Measurements from ENCODE around the gene TMEM54. TPM values are rescaled to one million over a fixed set of nuclear protein-coding genes. Genes with fewer than 3 reads are reported as not detected.

The TMEM54 gene
- total and polyA plus RNA-seq, 4 donors = 0.92 to 10.9 (median 2.6) TPM

GRCh38 chr1:32946413-32946812 lies 45.2 kb upstream of the TMEM54 start:
- H3K36me3 ChIP-seq (ENCODE audit: control insufficient read depth in 4 of 4, insufficient read depth in 3 of 4, low read depth in 1 of 4, low read length in 3 of 4) = peaks cover 2 to 25% (median 15%) of the 10 kb centered on the region in 4 donors
- H3K9me3 ChIP-seq (ENCODE audit: control insufficient read depth in 4 of 4, low read length in 3 of 4) = no peaks in the 10 kb centered on the region
- no peak overlapping the region for H3K9ac ChIP-seq (ENCODE audit: low read depth in 1 of 2, low read length in 2 of 2)
- H3K4me1 ChIP-seq (ENCODE audit: control insufficient read depth in 4 of 4, insufficient read depth in 4 of 4, low read length in 3 of 4) = peaks cover 4 to 18% (median 15%) of the 10 kb centered on the region in 4 donors
- H3K27ac ChIP-seq (ENCODE audit: low read depth in 1 of 2, low read length in 2 of 2) = peak overlapping the region in 1 of 2 donors; percentile 38
- H3K4me3 ChIP-seq (ENCODE audit: low read depth in 1 of 3, low read length in 3 of 3) = no peak overlapping the region
- no peaks in the 10 kb centered on the region for H3K27me3 ChIP-seq (ENCODE audit: control insufficient read depth in 4 of 4, insufficient read depth in 4 of 4, low read length in 3 of 4)
- TF ChIP-seq JUND (IDR thresholded peaks at IDR 0.05) (peak in 1 of 2 donors; percentile 9), RXRA (IDR thresholded peaks at IDR 0.05) (peak; percentile 9 to 57), SP1 (IDR thresholded peaks at IDR 0.05) (peak; percentile 14), MAX (IDR thresholded peaks at IDR 0.05) (peak; percentile 32), EGR1 (IDR thresholded peaks at IDR 0.05; ENCODE audit: low read depth in 2 of 2) (no peak), ATF3 (IDR thresholded peaks at IDR 0.05) (no peak), NR2F2 (IDR thresholded peaks at IDR 0.05) (no peak), HNF4A (conservative IDR thresholded peaks at IDR 0.05) (peak; percentile 77 to 79)
- no peak for DNase-seq (ENCODE audit: low spot score)
- WGBS = 77% methylated on average over 2 of the region's 2 CpGs

GRCh38 chr1:32944180-32944579 lies 43.0 kb upstream of the TMEM54 start:
- Histone ChIP-seq H3K4me1 (ENCODE audit: control insufficient read depth in 4 of 4, insufficient read depth in 4 of 4, low read length in 3 of 4) (peaks cover 1 to 13% (median 12%) of the 10 kb centered on the region in 4 donors), H3K27me3 (ENCODE audit: control insufficient read depth in 4 of 4, insufficient read depth in 4 of 4, low read length in 3 of 4) (no peaks in the 10 kb centered on the region), H3K9me3 (ENCODE audit: control insufficient read depth in 4 of 4, low read length in 3 of 4) (no peaks in the 10 kb centered on the region), H3K9ac (ENCODE audit: low read depth in 1 of 2, low read length in 2 of 2) (no peak overlapping the region), H3K27ac (ENCODE audit: low read depth in 1 of 2, low read length in 2 of 2) (no peak overlapping the region), H3K36me3 (ENCODE audit: control insufficient read depth in 4 of 4, insufficient read depth in 3 of 4, low read depth in 1 of 4, low read length in 3 of 4) (peaks cover 2 to 27% (median 17%) of the 10 kb centered on the region in 4 donors), H3K4me3 (ENCODE audit: low read depth in 1 of 3, low read length in 3 of 3) (no peak overlapping the region)
- TF ChIP-seq JUND (IDR thresholded peaks at IDR 0.05) (no peak), HNF4A (conservative IDR thresholded peaks at IDR 0.05) (peak; percentile 23 to 56), SP1 (IDR thresholded peaks at IDR 0.05) (peak; percentile 35), RXRA (IDR thresholded peaks at IDR 0.05) (no peak), HNF4G (IDR thresholded peaks at IDR 0.05) (no peak), YY1 (IDR thresholded peaks at IDR 0.05) (no peak)
- DNase-seq (ENCODE audit: low spot score) = no peak

- DNase-seq (ENCODE audit: low spot score) = peak; percentile 38
- Histone ChIP-seq H3K4me1 (ENCODE audit: control insufficient read depth in 4 of 4, insufficient read depth in 4 of 4, low read length in 3 of 4) (peaks cover 7 to 39% (median 21%) of the 10 kb centered on the region in 4 donors), H3K27me3 (ENCODE audit: control insufficient read depth in 4 of 4, insufficient read depth in 4 of 4, low read length in 3 of 4) (no peaks in the 10 kb centered on the region), H3K27ac (ENCODE audit: low read depth in 1 of 2, low read length in 2 of 2) (peak overlapping the region; percentile 1 to 15), H3K4me3 (ENCODE audit: low read depth in 1 of 3, low read length in 3 of 3) (no peak overlapping the region), H3K9ac (ENCODE audit: low read depth in 1 of 2, low read length in 2 of 2) (no peak overlapping the region), H3K36me3 (ENCODE audit: control insufficient read depth in 4 of 4, insufficient read depth in 3 of 4, low read depth in 1 of 4, low read length in 3 of 4) (peaks cover 2 to 23% (median 13%) of the 10 kb centered on the region in 4 donors), H3K9me3 (ENCODE audit: control insufficient read depth in 4 of 4, low read length in 3 of 4) (no peaks in the 10 kb centered on the region)
- 70% methylated on average over 4 of the region's 4 CpGs for WGBS
- TF ChIP-seq HNF4A (conservative IDR thresholded peaks at IDR 0.05) = no peak
- TF ChIP-seq FOXA2 (IDR thresholded peaks at IDR 0.05) = no peak
- no peak for TF ChIP-seq RAD21 (IDR thresholded peaks at IDR 0.05)
- TF ChIP-seq REST (IDR thresholded peaks at IDR 0.05) = no peak
- no peak for TF ChIP-seq ZBTB33 (IDR thresholded peaks at IDR 0.05)
- no peak for TF ChIP-seq NR2F2 (IDR thresholded peaks at IDR 0.05)
- no peak for TF ChIP-seq FOXA1 (IDR thresholded peaks at IDR 0.05)
- TF ChIP-seq EGR1 (IDR thresholded peaks at IDR 0.05; ENCODE audit: low read depth in 2 of 2) = no peak
- no peak for TF ChIP-seq RXRA (IDR thresholded peaks at IDR 0.05)
- TF ChIP-seq YY1 (IDR thresholded peaks at IDR 0.05) = no peak
- no peak for TF ChIP-seq HNF4G (IDR thresholded peaks at IDR 0.05)
- no peak for TF ChIP-seq CTCF (IDR thresholded peaks at IDR 0.05; ENCODE audit: low read depth, low read length, missing input control)
- TF ChIP-seq SP1 (IDR thresholded peaks at IDR 0.05) = no peak
- TF ChIP-seq GABPA (IDR thresholded peaks at IDR 0.05 in 1 of 2, conservative IDR thresholded peaks at IDR 0.05 in 1 of 2) = no peak
- no peak for TF ChIP-seq TAF1 (conservative IDR thresholded peaks at IDR 0.05)
- TF ChIP-seq ATF3 (IDR thresholded peaks at IDR 0.05) = no peak
Observed at GRCh38 chr1:32939655-32940371, 38.6 kb upstream of the TMEM54 start.
